GM23338 (cell line): Measurements from ENCODE around the gene GOLGA7B. TPM values are rescaled to one million over a fixed set of nuclear protein-coding genes. Genes with fewer than 3 reads are reported as not detected.

Source experiments
- ATAC-seq: fragments of 200-7000 bp; cut with Tn5 transposase; 3 replicates; pipeline ENCODE4 v1.9.1; 2020
- DNase-seq: peaks from one replicate; pipeline ENCODE4 v3.0.0-alpha.2; 2015; ENCODE audit warnings: low spot score
- H2AFZ ChIP-seq: fragments of 200-600 bp; sonication (generic); 2 replicates; pipeline ENCODE4 v1.8.0; 2016; ENCODE audit warnings: antibody characterized with exemption, mild to moderate bottlenecking, moderate library complexity
- H3F3A ChIP-seq: fragments of 200-600 bp; sonication (generic); replicated peaks from 2 replicates; pipeline ENCODE4 v1.8.0; 2017; ENCODE audit warnings: antibody characterized with exemption, mixed run types, low read depth
- H3K27ac ChIP-seq: fragments of 200-600 bp; sonication (generic); 2 replicates; pipeline ENCODE4 v1.6.1; 2016; ENCODE audit warnings: low read depth
- H3K27me3 ChIP-seq: fragments of 200-600 bp; sonication (generic); 2 replicates; pipeline ENCODE4 v1.8.0; 2016; ENCODE audit warnings: mild to moderate bottlenecking, mixed run types, moderate library complexity; ENCODE audit not compliant: insufficient read depth
- H3K36me3 ChIP-seq: fragments of 200-600 bp; sonication (generic); 2 replicates; pipeline ENCODE4 v1.8.0; 2016; ENCODE audit warnings: mild to moderate bottlenecking; ENCODE audit not compliant: insufficient read depth
- H3K4me1 ChIP-seq: fragments of 200-600 bp; sonication (generic); 2 replicates; pipeline ENCODE4 v1.8.0; 2016; ENCODE audit warnings: mild to moderate bottlenecking, moderate library complexity; ENCODE audit not compliant: insufficient read depth
- H3K4me2 ChIP-seq: fragments of 200-600 bp; sonication (generic); 2 replicates; pipeline ENCODE4 v1.7.1; 2017; ENCODE audit warnings: mixed run types
- H3K4me3 ChIP-seq: fragments of 200-600 bp; sonication (generic); 2 replicates; pipeline ENCODE4 v1.6.1; 2016; ENCODE audit warnings: mixed run types
- H3K79me2 ChIP-seq: fragments of 200-600 bp; sonication (generic); replicated peaks from 2 replicates; pipeline ENCODE4 v1.8.0; 2017; ENCODE audit warnings: mild to moderate bottlenecking; ENCODE audit not compliant: insufficient read depth
- H3K9me2 ChIP-seq: fragments of 200-600 bp; sonication (generic); 2 replicates; pipeline ENCODE4 v1.8.0; 2017; ENCODE audit not compliant: insufficient read depth
- H4K20me1 ChIP-seq: fragments of 200-600 bp; sonication (generic); replicated peaks from 2 replicates; pipeline ENCODE4 v1.8.0; 2017; ENCODE audit warnings: mild to moderate bottlenecking; ENCODE audit not compliant: insufficient read depth
- H3K27ac Mint-ChIP-seq: 2 replicates; pipeline ENCODE4 v1.8.0; 2020; ENCODE audit warnings: inconsistent platforms, mild to moderate bottlenecking, moderate library complexity, mixed read lengths
- H3K27me3 Mint-ChIP-seq: 3 replicates; pipeline ENCODE4 v1.8.0; 2022; ENCODE audit warnings: low read depth, mild to moderate bottlenecking, moderate library complexity, mixed read lengths, inconsistent platforms; ENCODE audit not compliant: insufficient read depth, poor library complexity
- H3K36me3 Mint-ChIP-seq: 3 replicates; pipeline ENCODE4 v1.8.0; 2021; ENCODE audit warnings: low read depth, mild to moderate bottlenecking, inconsistent platforms, moderate library complexity, mixed read lengths
- H3K4me1 Mint-ChIP-seq: 3 replicates; pipeline ENCODE4 v1.8.0; 2020; ENCODE audit warnings: mild to moderate bottlenecking, inconsistent platforms, mixed read lengths
- H3K4me3 Mint-ChIP-seq: 3 replicates; pipeline ENCODE4 v1.8.0; 2021; ENCODE audit warnings: moderate library complexity, mild to moderate bottlenecking, inconsistent platforms, mixed read lengths
- H3K9me3 Mint-ChIP-seq: 3 replicates; pipeline ENCODE4 v1.8.0; 2020; ENCODE audit warnings: moderate library complexity, mild to moderate bottlenecking, inconsistent platforms, mixed read lengths
- CREB1 ChIP-seq: fragments of 250-450 bp; sonication (Bioruptor Pico); IDR thresholded peaks from 2 replicates; pipeline ENCODE4 v1.5.0; 2020; ENCODE audit warnings: low read depth, mild to moderate bottlenecking, moderate library complexity
- CTCF ChIP-seq, 2 experiments: fragments of 200-600 bp in 1 of 2; sonication (generic) in 1 of 2; conservative IDR thresholded peaks; 2 replicates each; pipeline versions ENCODE4 v1.5.1 to v1.6.1; 2016 to 2017; ENCODE audit warnings: antibody characterized with exemption in 2 of 2, low read depth in 2 of 2, mild to moderate bottlenecking in 2 of 2, moderate library complexity in 1 of 2
- EZH2 ChIP-seq: fragments of 200-600 bp; sonication (generic); IDR thresholded peaks from one replicate; pipeline ENCODE4 v1.8.0; 2017; ENCODE audit warnings: antibody characterized with exemption, mild to moderate bottlenecking, low read depth; ENCODE audit not compliant: unreplicated experiment
- EZH2phosphoT487 ChIP-seq: fragments of 200-600 bp; sonication (generic); IDR thresholded peaks from one replicate; pipeline ENCODE4 v1.8.1; 2018; ENCODE audit warnings: antibody characterized with exemption; ENCODE audit not compliant: unreplicated experiment
- NANOG ChIP-seq: IDR thresholded peaks from 2 replicates; pipeline ENCODE4 v1.6.1; 2016; ENCODE audit warnings: antibody characterized with exemption, borderline replicate concordance
- POLR2AphosphoS5 ChIP-seq: IDR thresholded peaks from 2 replicates; pipeline ENCODE4 v1.6.1; 2016; ENCODE audit warnings: antibody characterized with exemption, low read depth
- STAT1 ChIP-seq: IDR thresholded peaks from one replicate; pipeline ENCODE4 v1.6.1; 2016; ENCODE audit warnings: antibody characterized with exemption; ENCODE audit not compliant: unreplicated experiment
- ZNF114 ChIP-seq: fragments of 250-450 bp; sonication (Bioruptor Pico); IDR thresholded peaks from 2 replicates; pipeline ENCODE4 v1.5.0; 2020; ENCODE audit warnings: mild to moderate bottlenecking, moderate library complexity
- ZNF331 ChIP-seq: fragments of 250-450 bp; sonication (Bioruptor Pico); IDR thresholded peaks from 2 replicates; pipeline ENCODE4 v1.5.0; 2020; ENCODE audit warnings: low read depth, mild to moderate bottlenecking, moderate library complexity
- polyA plus RNA-seq: library from polyadenylated mRNA; unstranded; fragments of >200 nt; fragmentation: Nextera tagmentation; extraction: Ambion mirVana; gene quantifications from 2 replicates; pipeline ENCODE4 v1.2.1, GENCODE V29; 2016
- total RNA-seq: library from RNA; depleted of rRNA; stranded (reverse); fragments of >200 nt; shearing (Covaris generic); gene quantifications from 2 replicates; pipeline ENCODE4 v1.2.3, GENCODE V29; 2014
- TF ChIP-seq, protein P1 (sequence below): IDR thresholded peaks from one replicate; pipeline ENCODE4 v1.6.1; 2018; ENCODE audit warnings: antibody characterized with exemption; ENCODE audit not compliant: unreplicated experiment
- TF ChIP-seq, protein P2 (sequence below): IDR thresholded peaks from 2 replicates; pipeline ENCODE4 v1.6.1; 2016; ENCODE audit warnings: antibody characterized with exemption

The GOLGA7B gene
- total and polyA plus RNA-seq, 2 experiments from 2014 or later, result 0.14 to 0.15 TPM

DNA sequence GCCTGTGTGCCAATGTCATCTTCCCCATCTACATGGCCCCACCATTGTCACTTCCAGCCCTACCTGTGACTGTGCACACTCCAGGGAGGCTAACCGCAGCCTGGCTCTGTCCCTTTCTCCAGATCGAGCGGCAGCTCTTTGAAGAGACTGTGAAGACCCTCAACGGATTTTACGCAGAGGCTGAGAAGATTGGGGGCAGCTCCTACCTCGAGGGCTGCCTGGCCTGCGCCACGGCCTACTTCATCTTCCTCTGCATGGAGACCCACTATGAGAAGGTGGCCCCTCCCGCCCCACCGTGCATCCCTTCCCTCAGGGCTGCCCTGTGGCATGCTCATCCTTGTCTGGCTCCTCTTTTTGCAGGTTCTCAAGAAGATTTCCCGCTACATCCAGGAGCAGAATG lies 14.2 kb downstream of the GOLGA7B start:
- Mint-ChIP-seq H3K4me3 (no peak overlapping the region), H3K27ac (no peak overlapping the region), H3K27me3 (peaks cover 19% of the 10 kb centered on the region), H3K4me1 (peaks cover 45% of the 10 kb centered on the region), H3K9me3 (no peaks in the 10 kb centered on the region), H3K36me3 (no peaks in the 10 kb centered on the region)
- no peaks in the 10 kb centered on the region for H3F3A ChIP-seq
- no peaks in the 10 kb centered on the region for H3K36me3 ChIP-seq
- H3K9me2 ChIP-seq, result no peaks in the 10 kb centered on the region
- H3K4me2 ChIP-seq, result no peak overlapping the region
- DNase-seq (no peak), ATAC-seq (no peak)
- TF ChIP-seq, protein P1, sequence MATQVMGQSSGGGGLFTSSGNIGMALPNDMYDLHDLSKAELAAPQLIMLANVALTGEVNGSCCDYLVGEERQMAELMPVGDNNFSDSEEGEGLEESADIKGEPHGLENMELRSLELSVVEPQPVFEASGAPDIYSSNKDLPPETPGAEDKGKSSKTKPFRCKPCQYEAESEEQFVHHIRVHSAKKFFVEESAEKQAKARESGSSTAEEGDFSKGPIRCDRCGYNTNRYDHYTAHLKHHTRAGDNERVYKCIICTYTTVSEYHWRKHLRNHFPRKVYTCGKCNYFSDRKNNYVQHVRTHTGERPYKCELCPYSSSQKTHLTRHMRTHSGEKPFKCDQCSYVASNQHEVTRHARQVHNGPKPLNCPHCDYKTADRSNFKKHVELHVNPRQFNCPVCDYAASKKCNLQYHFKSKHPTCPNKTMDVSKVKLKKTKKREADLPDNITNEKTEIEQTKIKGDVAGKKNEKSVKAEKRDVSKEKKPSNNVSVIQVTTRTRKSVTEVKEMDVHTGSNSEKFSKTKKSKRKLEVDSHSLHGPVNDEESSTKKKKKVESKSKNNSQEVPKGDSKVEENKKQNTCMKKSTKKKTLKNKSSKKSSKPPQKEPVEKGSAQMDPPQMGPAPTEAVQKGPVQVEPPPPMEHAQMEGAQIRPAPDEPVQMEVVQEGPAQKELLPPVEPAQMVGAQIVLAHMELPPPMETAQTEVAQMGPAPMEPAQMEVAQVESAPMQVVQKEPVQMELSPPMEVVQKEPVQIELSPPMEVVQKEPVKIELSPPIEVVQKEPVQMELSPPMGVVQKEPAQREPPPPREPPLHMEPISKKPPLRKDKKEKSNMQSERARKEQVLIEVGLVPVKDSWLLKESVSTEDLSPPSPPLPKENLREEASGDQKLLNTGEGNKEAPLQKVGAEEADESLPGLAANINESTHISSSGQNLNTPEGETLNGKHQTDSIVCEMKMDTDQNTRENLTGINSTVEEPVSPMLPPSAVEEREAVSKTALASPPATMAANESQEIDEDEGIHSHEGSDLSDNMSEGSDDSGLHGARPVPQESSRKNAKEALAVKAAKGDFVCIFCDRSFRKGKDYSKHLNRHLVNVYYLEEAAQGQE, result no peak
- TF ChIP-seq ZNF331 (no peak), NANOG (no peak), CTCF (conservative IDR thresholded peaks at IDR 0.05; ENCODE audit: low read depth in 2 of 2) (no peak), POLR2AphosphoS5 (no peak), STAT1 (no peak)
- TF ChIP-seq, protein P2, sequence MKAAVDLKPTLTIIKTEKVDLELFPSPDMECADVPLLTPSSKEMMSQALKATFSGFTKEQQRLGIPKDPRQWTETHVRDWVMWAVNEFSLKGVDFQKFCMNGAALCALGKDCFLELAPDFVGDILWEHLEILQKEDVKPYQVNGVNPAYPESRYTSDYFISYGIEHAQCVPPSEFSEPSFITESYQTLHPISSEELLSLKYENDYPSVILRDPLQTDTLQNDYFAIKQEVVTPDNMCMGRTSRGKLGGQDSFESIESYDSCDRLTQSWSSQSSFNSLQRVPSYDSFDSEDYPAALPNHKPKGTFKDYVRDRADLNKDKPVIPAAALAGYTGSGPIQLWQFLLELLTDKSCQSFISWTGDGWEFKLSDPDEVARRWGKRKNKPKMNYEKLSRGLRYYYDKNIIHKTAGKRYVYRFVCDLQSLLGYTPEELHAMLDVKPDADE, result no peak
- H3K27me3 ChIP-seq, result no peaks in the 10 kb centered on the region
- H2AFZ ChIP-seq, result no peak overlapping the region
- H3K79me2 ChIP-seq, result no peaks in the 10 kb centered on the region
- H3K4me1 ChIP-seq, result peaks cover 23% of the 10 kb centered on the region
- H3K4me3 ChIP-seq, result no peak overlapping the region
- no peak overlapping the region for H3K27ac ChIP-seq
- H4K20me1 ChIP-seq, result no peaks in the 10 kb centered on the region

GRCh38 chr10:97865488-97865887 lies 15.8 kb downstream of the GOLGA7B start:
- no peaks in the 10 kb centered on the region for H3K36me3 ChIP-seq
- H3K9me3 Mint-ChIP-seq, result no peaks in the 10 kb centered on the region

More at GRCh38 chr10:97865488-97865887, 15.8 kb downstream of the GOLGA7B start:
- Histone ChIP-seq H3K4me1 (peaks cover 38% of the 10 kb centered on the region), H3K27ac (no peak overlapping the region), H4K20me1 (no peaks in the 10 kb centered on the region), H3K4me3 (no peak overlapping the region), H3K27me3 (no peaks in the 10 kb centered on the region), H3K4me2 (no peak overlapping the region), H3K9me2 (no peaks in the 10 kb centered on the region), H3K79me2 (no peaks in the 10 kb centered on the region), H3F3A (no peaks in the 10 kb centered on the region), H2AFZ (no peak overlapping the region)
- no peak overlapping the region for H3K27ac Mint-ChIP-seq
- H3K4me3 Mint-ChIP-seq, result no peak overlapping the region
- H3K36me3 Mint-ChIP-seq, result no peaks in the 10 kb centered on the region
- DNase-seq, result no peak
- TF ChIP-seq EZH2 (no peak), EZH2phosphoT487 (no peak), CREB1 (CRISPR knock-in tag) (no peak), CTCF (conservative IDR thresholded peaks at IDR 0.05; ENCODE audit: low read depth in 2 of 2) (no peak), NANOG (no peak), STAT1 (no peak), ZNF114 (no peak), POLR2AphosphoS5 (no peak)
- TF ChIP-seq, protein P2, result no peak
- H3K4me1 Mint-ChIP-seq, result peaks cover 61% of the 10 kb centered on the region
- H3K27me3 Mint-ChIP-seq, result peaks cover 19% of the 10 kb centered on the region
- no peak for ATAC-seq
